MM.1S (cell line): ENCODE results near the gene AUP1.

Experiments
- EZH2 ChIP-seq: fragments of 300-600 bp; sonication (generic); optimal IDR thresholded peaks from 2 replicates; pipeline ENCODE3; 2017; ENCODE audit warnings: low read depth, mild to moderate bottlenecking, antibody characterized with exemption, low read length, mixed read lengths
- EZH2phosphoT487 ChIP-seq: fragments of 300-600 bp; sonication (generic); IDR thresholded peaks from 2 replicates; pipeline ENCODE4 v1.6.1; 2018; ENCODE audit warnings: antibody characterized with exemption, low read length
- TF ChIP-seq, protein P1 (sequence below): fragments of 300-600 bp; sonication (generic); IDR thresholded peaks from 2 replicates; pipeline ENCODE4 v1.5.1; 2016; ENCODE audit warnings: antibody characterized with exemption, low read length, mixed read lengths

DNA sequence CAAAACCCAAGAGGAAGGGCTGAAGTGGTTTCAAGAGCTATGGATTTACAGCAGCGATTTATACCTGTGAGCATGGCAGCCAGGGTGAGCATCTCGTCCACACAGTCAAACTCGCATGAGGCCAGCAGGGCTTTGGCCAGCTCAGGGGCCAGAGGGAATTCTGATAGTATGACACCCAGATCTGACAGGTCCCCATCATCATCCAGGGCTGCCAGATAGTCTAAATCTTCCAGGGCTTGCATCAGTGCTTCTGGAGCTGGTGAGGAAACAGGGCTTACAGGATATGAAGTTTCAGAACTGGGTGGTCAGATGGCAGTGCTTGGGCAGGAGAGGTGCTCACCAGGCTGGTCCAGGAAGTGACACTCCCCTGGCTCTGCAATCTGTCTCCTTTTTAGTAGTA lies 7.0 kb downstream of the AUP1 start:
- TF ChIP-seq, protein P1, sequence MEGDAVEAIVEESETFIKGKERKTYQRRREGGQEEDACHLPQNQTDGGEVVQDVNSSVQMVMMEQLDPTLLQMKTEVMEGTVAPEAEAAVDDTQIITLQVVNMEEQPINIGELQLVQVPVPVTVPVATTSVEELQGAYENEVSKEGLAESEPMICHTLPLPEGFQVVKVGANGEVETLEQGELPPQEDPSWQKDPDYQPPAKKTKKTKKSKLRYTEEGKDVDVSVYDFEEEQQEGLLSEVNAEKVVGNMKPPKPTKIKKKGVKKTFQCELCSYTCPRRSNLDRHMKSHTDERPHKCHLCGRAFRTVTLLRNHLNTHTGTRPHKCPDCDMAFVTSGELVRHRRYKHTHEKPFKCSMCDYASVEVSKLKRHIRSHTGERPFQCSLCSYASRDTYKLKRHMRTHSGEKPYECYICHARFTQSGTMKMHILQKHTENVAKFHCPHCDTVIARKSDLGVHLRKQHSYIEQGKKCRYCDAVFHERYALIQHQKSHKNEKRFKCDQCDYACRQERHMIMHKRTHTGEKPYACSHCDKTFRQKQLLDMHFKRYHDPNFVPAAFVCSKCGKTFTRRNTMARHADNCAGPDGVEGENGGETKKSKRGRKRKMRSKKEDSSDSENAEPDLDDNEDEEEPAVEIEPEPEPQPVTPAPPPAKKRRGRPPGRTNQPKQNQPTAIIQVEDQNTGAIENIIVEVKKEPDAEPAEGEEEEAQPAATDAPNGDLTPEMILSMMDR = no peak
- TF ChIP-seq EZH2phosphoT487 (no peak), EZH2 (no peak)
